Mammary epithelial cell (primary cell): ENCODE results near the gene KCNQ1.

Experiments
- CTCF ChIP-seq, 2 donors: IDR thresholded peaks in 1 of 2; conservative IDR thresholded peaks in 1 of 2; 2 replicates each; pipeline ENCODE4 v1.5.1; 2011 to 2012; ENCODE audit warnings: inconsistent platforms in 2 of 2, low read length in 2 of 2, mild to moderate bottlenecking in 2 of 2, control low read depth in 1 of 2, low read depth in 1 of 2; ENCODE audit not compliant: insufficient read depth in 1 of 2; ENCODE audit errors: extremely low read depth in 1 of 2
- EZH2 ChIP-seq: IDR thresholded peaks from 2 replicates; pipeline ENCODE4 v1.6.1; 2012; ENCODE audit warnings: low read length, inconsistent platforms, borderline replicate concordance

- TF ChIP-seq CTCF (conservative IDR thresholded peaks at IDR 0.05 in 1 of 2, IDR thresholded peaks at IDR 0.05 in 1 of 2; ENCODE audit: extremely low read depth in 1 of 2, insufficient read depth in 1 of 2, low read depth in 1 of 2, low read length in 2 of 2) (no peak), EZH2 (no peak)
These were observed 134.1 kb downstream of the KCNQ1 start for GRCh38 chr11:2578929-2579270.
